ENCODE data around the gene IL1RN.

The IL1RN gene

DNA sequence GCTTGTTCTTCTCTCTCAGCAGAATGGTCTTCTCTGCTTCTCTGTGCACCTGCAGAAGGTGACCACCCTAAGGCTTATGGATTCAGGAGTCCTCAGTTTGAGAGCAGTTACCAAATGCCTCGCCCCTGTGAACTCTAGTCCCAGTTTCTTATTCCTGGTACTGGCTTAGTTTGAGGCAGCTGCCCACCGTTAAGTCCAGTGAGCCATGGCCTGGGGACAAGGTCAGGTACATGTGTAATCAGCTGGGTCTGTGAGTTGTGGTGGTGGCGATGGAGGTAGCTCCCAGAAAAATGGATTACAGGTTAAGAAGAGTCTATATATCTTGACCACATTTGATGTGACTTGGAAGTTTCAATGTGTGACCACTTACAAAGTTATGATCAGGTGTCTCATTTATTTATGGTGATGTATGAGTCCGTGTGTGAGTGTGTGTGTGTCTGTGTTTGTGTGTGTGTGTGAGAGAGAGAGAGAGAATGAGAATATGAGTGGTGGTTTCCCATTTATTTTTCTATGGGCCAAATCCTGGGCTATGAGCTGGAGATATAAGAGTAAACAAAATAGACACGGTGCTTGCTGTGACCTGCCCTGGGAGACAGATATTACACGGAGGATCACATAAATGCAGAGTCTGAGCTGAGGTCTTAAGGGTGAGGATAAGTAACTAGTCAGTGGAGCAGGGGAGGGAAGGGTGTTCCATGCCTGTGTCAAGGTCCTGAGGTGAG is 13.0 kb upstream of the IL1RN start:
- Histone ChIP-seq H3K4me3 (no peak overlapping the region), H3K27ac (no peak overlapping the region)
- peak; percentile 7 for DNase-seq (ENCODE audit: low spot score)
- TF ChIP-seq, protein P1, sequence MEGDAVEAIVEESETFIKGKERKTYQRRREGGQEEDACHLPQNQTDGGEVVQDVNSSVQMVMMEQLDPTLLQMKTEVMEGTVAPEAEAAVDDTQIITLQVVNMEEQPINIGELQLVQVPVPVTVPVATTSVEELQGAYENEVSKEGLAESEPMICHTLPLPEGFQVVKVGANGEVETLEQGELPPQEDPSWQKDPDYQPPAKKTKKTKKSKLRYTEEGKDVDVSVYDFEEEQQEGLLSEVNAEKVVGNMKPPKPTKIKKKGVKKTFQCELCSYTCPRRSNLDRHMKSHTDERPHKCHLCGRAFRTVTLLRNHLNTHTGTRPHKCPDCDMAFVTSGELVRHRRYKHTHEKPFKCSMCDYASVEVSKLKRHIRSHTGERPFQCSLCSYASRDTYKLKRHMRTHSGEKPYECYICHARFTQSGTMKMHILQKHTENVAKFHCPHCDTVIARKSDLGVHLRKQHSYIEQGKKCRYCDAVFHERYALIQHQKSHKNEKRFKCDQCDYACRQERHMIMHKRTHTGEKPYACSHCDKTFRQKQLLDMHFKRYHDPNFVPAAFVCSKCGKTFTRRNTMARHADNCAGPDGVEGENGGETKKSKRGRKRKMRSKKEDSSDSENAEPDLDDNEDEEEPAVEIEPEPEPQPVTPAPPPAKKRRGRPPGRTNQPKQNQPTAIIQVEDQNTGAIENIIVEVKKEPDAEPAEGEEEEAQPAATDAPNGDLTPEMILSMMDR (IDR thresholded peaks at IDR 0.05) = no peak

DNA sequence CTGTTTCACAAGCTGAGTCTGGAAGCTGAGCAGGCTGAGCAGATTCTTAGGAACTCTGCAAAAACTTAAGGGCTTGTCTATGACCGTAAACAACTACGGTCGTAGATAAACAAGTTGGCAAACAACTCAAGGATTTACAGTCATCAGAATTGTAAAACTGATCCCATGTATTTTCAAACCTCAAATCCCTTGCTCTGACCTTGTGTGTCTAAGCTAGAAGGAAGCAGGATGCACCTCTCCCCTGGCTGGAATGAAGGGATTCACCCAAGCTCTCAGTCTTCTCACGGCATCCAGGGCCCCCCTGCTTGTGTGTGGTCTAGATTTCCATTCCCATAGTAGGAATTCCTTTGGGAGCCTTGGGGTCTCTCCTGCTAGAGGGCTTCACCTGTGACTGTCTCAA is 12.4 kb upstream of the IL1RN start:
- H3K27ac ChIP-seq = no peak overlapping the region
- DNase-seq (ENCODE audit: low spot score) = no peak
- TF ChIP-seq, protein P1 (IDR thresholded peaks at IDR 0.05) = no peak
- H3K4me3 ChIP-seq = no peak overlapping the region

- peak; percentile 53 for DNase-seq (ENCODE audit: low spot score)
- no peak overlapping the region for H3K4me3 ChIP-seq
- H3K27ac ChIP-seq = no peak overlapping the region
Measured at GRCh38 chr2:113116100-113116958, 11.1 kb upstream of the IL1RN start.

GRCh38 chr2:113117541-113118262 is 9.7 kb upstream of the IL1RN start:
- DNase-seq (ENCODE audit: low spot score) = peak; percentile 47
- Histone ChIP-seq H3K27ac (no peak overlapping the region), H3K4me3 (no peak overlapping the region)
- TF ChIP-seq, protein P1 (IDR thresholded peaks at IDR 0.05) = no peak

More at GRCh38 chr2:113116100-113116958, 11.1 kb upstream of the IL1RN start:
- TF ChIP-seq, protein P1 (IDR thresholded peaks at IDR 0.05) = no peak

GRCh38 chr2:113118263-113118657 is 9.1 kb upstream of the IL1RN start:
- DNase-seq (ENCODE audit: low spot score) = no peak
- H3K4me3 ChIP-seq = no peak overlapping the region
- H3K27ac ChIP-seq = no peak overlapping the region
- TF ChIP-seq, protein P1 (IDR thresholded peaks at IDR 0.05) = no peak

GRCh38 chr2:113119111-113119510 is 8.3 kb upstream of the IL1RN start:
- Histone ChIP-seq H3K27ac (no peak overlapping the region), H3K4me3 (no peak overlapping the region)
- TF ChIP-seq, protein P1 (IDR thresholded peaks at IDR 0.05) = no peak
- DNase-seq (ENCODE audit: low spot score) = peak; percentile 29
